H1 (cell line): ENCODE measurements around the gene PAXIP1. TPM values are rescaled to one million over a fixed set of nuclear protein-coding genes. Genes with fewer than 3 reads are reported as not detected.

ENCODE experiments used
- CTCF ChIA-PET: fragments of 300-600 bp; sonication (Branson Sonifier 250); formaldehyde crosslinking; loops from one replicate; lab custom pipeline; 2021; ENCODE audit not compliant: partially characterized antibody; lab: Charles Lee
- POLR2A ChIA-PET: fragments of 300-600 bp; sonication (Branson Sonifier 250); formaldehyde crosslinking; loops from one replicate; lab custom pipeline; 2021; ENCODE audit warnings: inconsistent platforms; ENCODE audit not compliant: partially characterized antibody; lab: Charles Lee
- DNase-seq, 2 experiments: peaks; one replicate each; pipeline versions ENCODE4 v3.0.0 to v3.0.0-alpha.2; 2010 to 2022; ENCODE audit warnings: low spot score in 2 of 2, low read depth in 1 of 2, mixed read lengths in 1 of 2
- FAIRE-seq: peaks from 2 replicates; lab custom pipeline; 2011; peaks lifted over from hg19 to GRCh38; lab: Jason Lieb, UNC
- H2AFZ ChIP-seq: 2 replicates; pipeline ENCODE4 v1.8.1; 2012; ENCODE audit warnings: low read length, inconsistent platforms
- H2AK5ac ChIP-seq: 2 replicates; pipeline ENCODE4 v1.6.1; 2013; ENCODE audit warnings: low read depth, low read length
- H2BK120ac ChIP-seq: replicated peaks from 2 replicates; pipeline ENCODE3; 2013; ENCODE audit warnings: low read depth, low read length, inconsistent platforms
- H2BK12ac ChIP-seq: 2 replicates; pipeline ENCODE4 v1.6.1; 2013; ENCODE audit warnings: low read depth, low read length
- H2BK15ac ChIP-seq: 2 replicates; pipeline ENCODE4 v1.6.1; 2013; ENCODE audit warnings: low read length
- H2BK20ac ChIP-seq: 2 replicates; pipeline ENCODE4 v1.6.1; 2013; ENCODE audit warnings: low read length
- H2BK5ac ChIP-seq: 2 replicates; pipeline ENCODE4 v1.6.1; 2013; ENCODE audit warnings: low read depth, low read length
- H3K14ac ChIP-seq: 2 replicates; pipeline ENCODE4 v1.6.1; 2013; ENCODE audit warnings: inconsistent platforms; ENCODE audit not compliant: insufficient read length
- H3K18ac ChIP-seq: 2 replicates; pipeline ENCODE4 v1.6.1; 2013; ENCODE audit warnings: low read length; ENCODE audit errors: extremely low read depth
- H3K23ac ChIP-seq: 2 replicates; pipeline ENCODE4 v1.6.1; 2013; ENCODE audit warnings: inconsistent platforms; ENCODE audit not compliant: insufficient read length
- H3K23me2 ChIP-seq: 2 replicates; pipeline ENCODE4 v1.6.1; 2013; ENCODE audit warnings: low read depth, low read length
- H3K27ac ChIP-seq: 2 replicates; pipeline ENCODE4 v1.6.1; 2011; ENCODE audit warnings: low read depth, low read length, inconsistent platforms
- H3K27me3 ChIP-seq, 4 experiments: replicated peaks in 1 of 4; 1 replicate in 1 of 4; 2 replicates in 3 of 4; pipeline versions ENCODE4 v1.6.1 to v1.8.1; 2011 to 2013; ENCODE audit warnings: low read length in 3 of 4, mild to moderate bottlenecking in 3 of 4, inconsistent platforms in 2 of 4, mixed read lengths in 2 of 4, moderate library complexity in 1 of 4; ENCODE audit not compliant: control insufficient read depth in 3 of 4, insufficient read depth in 3 of 4; ENCODE audit errors: extremely low read depth in 1 of 4
- H3K36me3 ChIP-seq, 4 experiments: 2 replicates each; pipeline versions ENCODE4 v1.6.1 to v1.8.1; 2011 to 2013; ENCODE audit warnings: mild to moderate bottlenecking in 4 of 4, low read length in 3 of 4, moderate library complexity in 2 of 4, control low read depth in 1 of 4, inconsistent platforms in 1 of 4; ENCODE audit not compliant: insufficient read depth in 4 of 4, control insufficient read depth in 2 of 4
- H3K4ac ChIP-seq: replicated peaks from 2 replicates; pipeline ENCODE3; 2013; ENCODE audit warnings: low read length, low read depth, mixed read lengths, inconsistent platforms; ENCODE audit not compliant: insufficient read length
- H3K4me1 ChIP-seq, 4 experiments: replicated peaks in 1 of 4; 1 replicate in 1 of 4; 2 replicates in 3 of 4; pipeline versions ENCODE4 v1.6.1 to v1.8.1; 2011 to 2013; ENCODE audit warnings: low read length in 3 of 4, inconsistent platforms in 2 of 4, mixed read lengths in 1 of 4; ENCODE audit not compliant: insufficient read depth in 4 of 4, control insufficient read depth in 3 of 4
- H3K4me2 ChIP-seq, 2 experiments: 2 replicates each; pipeline versions ENCODE4 v1.6.1 to v1.8.1; 2011 to 2013; ENCODE audit warnings: low read depth in 2 of 2, low read length in 2 of 2, control low read depth in 1 of 2, inconsistent platforms in 1 of 2, mild to moderate bottlenecking in 1 of 2; ENCODE audit not compliant: insufficient read depth in 1 of 2
- H3K4me3 ChIP-seq, 4 experiments: fragments of 200-600, 300-600 bp in 1 of 4; sonication (generic), shearing (Covaris generic), sonication (Bioruptor Twin) in 1 of 4; 2 replicates each; pipeline versions ENCODE4 v1.5.1 to v1.8.1; 2011 to 2016; ENCODE audit warnings: low read length in 4 of 4, low read depth in 3 of 4, control low read depth in 2 of 4, inconsistent platforms in 2 of 4, mild to moderate bottlenecking in 2 of 4, mixed read lengths in 1 of 4, moderate library complexity in 1 of 4; ENCODE audit not compliant: insufficient read depth in 2 of 4; ENCODE audit errors: extremely low read depth in 1 of 4
- H3K56ac ChIP-seq: replicated peaks from 2 replicates; pipeline ENCODE3; 2013; ENCODE audit warnings: low read depth, mild to moderate bottlenecking, mixed read lengths, low read length, inconsistent platforms; ENCODE audit not compliant: insufficient read length
- H3K79me1 ChIP-seq: 2 replicates; pipeline ENCODE4 v1.6.1; 2013; ENCODE audit warnings: low read depth, low read length, control low read depth
- H3K79me2 ChIP-seq, 2 experiments: 2 replicates each; pipeline versions ENCODE4 v1.6.1 to v1.8.1; 2012 to 2013; ENCODE audit warnings: low read length in 2 of 2, mild to moderate bottlenecking in 2 of 2, inconsistent platforms in 1 of 2; ENCODE audit not compliant: insufficient read depth in 2 of 2, control insufficient read depth in 1 of 2
- H3K9ac ChIP-seq, 4 experiments: replicated peaks in 1 of 4; 1 replicate in 1 of 4; 2 replicates in 3 of 4; pipeline versions ENCODE4 v1.6.1 to v1.8.1; 2011 to 2013; ENCODE audit warnings: low read depth in 3 of 4, low read length in 3 of 4, control low read depth in 2 of 4, mild to moderate bottlenecking in 2 of 4, moderate library complexity in 2 of 4, inconsistent platforms in 1 of 4; ENCODE audit errors: extremely low read depth in 1 of 4
- H3K9me3 ChIP-seq, 2 experiments: 2 replicates each; pipeline versions ENCODE4 v1.6.1 to v1.8.1; 2012 to 2013; ENCODE audit warnings: mild to moderate bottlenecking in 2 of 2, moderate library complexity in 2 of 2, control low read depth in 1 of 2, inconsistent platforms in 1 of 2, low read depth in 1 of 2, low read length in 1 of 2, mixed read lengths in 1 of 2; ENCODE audit not compliant: insufficient read depth in 2 of 2
- H4K20me1 ChIP-seq, 2 experiments: replicated peaks in 1 of 2; 2 replicates each; pipeline versions ENCODE3 to v1.8.1; 2011 to 2013; ENCODE audit warnings: inconsistent platforms in 2 of 2, low read length in 2 of 2, mild to moderate bottlenecking in 1 of 2; ENCODE audit not compliant: insufficient read depth in 2 of 2, control insufficient read depth in 1 of 2
- H4K5ac ChIP-seq: 2 replicates; pipeline ENCODE4 v1.6.1; 2013; ENCODE audit warnings: low read length, low read depth, mixed read lengths, inconsistent platforms; ENCODE audit not compliant: insufficient read length
- H4K8ac ChIP-seq: 2 replicates; pipeline ENCODE4 v1.8.0; 2013; ENCODE audit warnings: mild to moderate bottlenecking, moderate library complexity, low read length, inconsistent platforms; ENCODE audit not compliant: insufficient read depth; ENCODE audit errors: extremely low read depth
- H4K91ac ChIP-seq: replicated peaks from 2 replicates; pipeline ENCODE3; 2013; ENCODE audit warnings: low read length, mixed read lengths, inconsistent platforms; ENCODE audit not compliant: insufficient read length
- CHD2 ChIP-seq: IDR thresholded peaks from 2 replicates; pipeline ENCODE4 v1.6.1; 2012; ENCODE audit warnings: low read length, improper control_type of control experiment
- whole genome bisulfite sequencing, 2 experiments: shearing (Covaris generic) in 1 of 2; methylation state at CpG; one replicate each; pipeline versions ENCODE4 v1.1.6 to v1.1.7; 2013 to 2015; ENCODE audit warnings: low lambda C conversion rate in 2 of 2, mixed read lengths in 2 of 2, inconsistent platforms in 1 of 2, low coverage in 1 of 2, missing lambda C conversion rate in 1 of 2; ENCODE audit not compliant: insufficient replicate concordance in 2 of 2, insufficient coverage in 1 of 2, insufficient read length in 1 of 2; ENCODE audit errors: extremely low coverage in 1 of 2, missing lambda C conversion rate in 1 of 2; 5-methylcytosine and 5-hydroxymethylcytosine counted together
- polyA plus RNA-seq, 7 experiments: library from polyadenylated mRNA; depleted of rRNA in 3 of 7; stranded (reverse) in 5 of 7; unstranded in 2 of 7; fragments of >200 nt in 5 of 7; fragments of 200-250 nt in 2 of 7; gene quantifications; 1 replicate in 5 of 7; 2 replicates in 1 of 7; 4 replicates in 1 of 7; pipeline versions ENCODE4 v1.2.1 to v1.2.3, GENCODE V29; 2011 to 2013; ENCODE audit warnings: missing spikeins in 2 of 7, mixed read lengths in 2 of 7
- total RNA-seq: library from RNA; stranded (reverse); fragmentation: NEBNext Ultra II Directional; extraction: Animal tissue kit (Norgen Biotek cat#: 25700); gene quantifications from 2 replicates; pipeline ENCODE4 v1.2.1, GENCODE V29; 2021

The PAXIP1 gene
- total and polyA plus RNA-seq, 2 of the 8 experiments (the other 6 are each of a cell fraction or from before 2014, with no cell fraction given), result 32.4 to 32.8 TPM

DNA sequence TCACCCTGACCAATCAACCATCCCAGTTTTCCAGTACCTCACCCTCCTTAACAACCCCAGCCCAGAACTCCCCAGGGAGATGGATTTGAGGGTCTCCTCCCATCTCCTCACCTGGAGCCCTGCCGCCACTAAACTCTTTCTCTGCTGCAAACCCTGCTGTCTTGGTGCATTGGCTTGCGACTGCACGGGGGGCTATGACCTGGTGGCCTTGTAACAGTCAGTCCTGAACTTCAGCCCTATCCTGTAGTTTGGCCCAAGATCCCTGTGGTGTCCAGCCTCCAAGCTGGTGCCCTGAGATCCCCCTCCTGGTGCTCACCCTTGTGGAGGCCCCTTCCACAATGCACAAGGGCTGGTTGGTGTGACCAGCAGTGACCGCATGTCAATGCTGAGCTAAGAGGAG lies 91.9 kb downstream of the PAXIP1 start:
- H3K9me3 ChIP-seq, result peaks cover 6 to 22% of the 10 kb centered on the region in 2 experiments; a peak in 3 of 4 replicates
- FAIRE-seq, result no peak

More for the DNA sequence above, 91.9 kb downstream of the PAXIP1 start:
- DNase-seq, result no peak
- H2BK5ac ChIP-seq, result no peak overlapping the region
- no peaks in the 10 kb centered on the region for H3K79me1 ChIP-seq
- no peak overlapping the region for H3K27ac ChIP-seq
- no peak overlapping the region for H2AFZ ChIP-seq
- no peak overlapping the region for H2BK20ac ChIP-seq
- H3K14ac ChIP-seq, result no peak overlapping the region
- no peak overlapping the region for H3K9ac ChIP-seq
- H4K8ac ChIP-seq, result no peak overlapping the region
- CTCF ChIA-PET, result interaction anchor here (1.1 to 5.6 kb wide), 4 partner anchors 8 to 183 kb away, joined by 3 to 69 read pairs (median 30); no protein-coding TSS in a partner anchor
- H4K5ac ChIP-seq, result no peak overlapping the region
- no peak overlapping the region for H3K18ac ChIP-seq
- H3K4me3 ChIP-seq, result no peak overlapping the region
- WGBS, 2 experiments, result 88% methylated on average over 4 of the region's 4 CpGs; no CpG with 5 or more reads in 1 of the 2 experiments
- no peak overlapping the region for H3K4me2 ChIP-seq
- POLR2A ChIA-PET, result no interaction called here
- no peaks in the 10 kb centered on the region for H3K79me2 ChIP-seq
- H4K20me1 ChIP-seq, result no peaks in the 10 kb centered on the region
- H4K91ac ChIP-seq, result no peak overlapping the region
- H2BK15ac ChIP-seq, result no peak overlapping the region
- H3K4ac ChIP-seq, result no peak overlapping the region
- no peak overlapping the region for H2BK120ac ChIP-seq
- H2BK12ac ChIP-seq, result no peak overlapping the region
- H3K27me3 ChIP-seq, result peaks cover 0 to 9% (median 7%) of the 10 kb centered on the region in 4 experiments; a peak in 5 of 7 replicates
- peaks cover 0 to 5% (median 0%) of the 10 kb centered on the region in 4 experiments; a peak in 1 of 8 replicates for H3K36me3 ChIP-seq
- H3K23ac ChIP-seq, result no peak overlapping the region
- H2AK5ac ChIP-seq, result no peak overlapping the region
- H3K4me1 ChIP-seq, result peaks cover 0 to 2% (median 0%) of the 10 kb centered on the region in 4 experiments; a peak in 4 of 7 replicates
- H3K56ac ChIP-seq, result no peak overlapping the region
- no peaks in the 10 kb centered on the region; the same call in 1 of the 2 replicates for H3K23me2 ChIP-seq
- TF ChIP-seq CHD2, result no peak
